HepG2 (cell line): ENCODE measurements around the gene ZNF302. TPM values are rescaled to one million over a fixed set of nuclear protein-coding genes. Genes with fewer than 3 reads are reported as not detected.

Source experiments
- ATAC-seq: fragments of 200-7000 bp; cut with Tn5 transposase; 3 replicates; pipeline ENCODE4 v1.9.1; 2020; ENCODE audit warnings: mild to moderate bottlenecking, moderate library complexity
- BruUV-seq: library from RNA; stranded (reverse); fragments of 400-500 nt; replicated peaks from 2 replicates; lab custom pipeline; 2021; lab: Mats Ljungman, UMichigan
- CTCF ChIA-PET: fragments of 300-600 bp; formaldehyde crosslinking; extraction: SDS; loops from one replicate; lab custom pipeline; 2021; ENCODE audit warnings: low total read pairs, inconsistent platforms, low intra/inter-chr PET ratio; lab: Yijun Ruan, JAX
- POLR2A ChIA-PET: fragments of 350-600 bp; sonication (Branson Sonifier 250); formaldehyde crosslinking; loops from one replicate; lab custom pipeline; 2020; ENCODE audit warnings: antibody characterized with exemption, inconsistent platforms; lab: Yijun Ruan, JAX
- DNase-seq: peaks from one replicate; pipeline ENCODE4 v3.0.0-alpha.2; 2015; ENCODE audit warnings: low spot score
- FAIRE-seq: peaks from 3 replicates; lab custom pipeline; 2011; peaks lifted over from hg19 to GRCh38; lab: Jason Lieb, UNC
- H2AFZ ChIP-seq: one replicate; pipeline ENCODE4 v1.6.1; 2011; ENCODE audit warnings: low read length, inconsistent platforms
- H3K27ac ChIP-seq: fragments of 300-600 bp; 3 replicates; pipeline ENCODE4 v1.8.0; 2011; ENCODE audit warnings: mixed run types, mild to moderate bottlenecking, mixed read lengths, low read length, inconsistent platforms; ENCODE audit not compliant: insufficient read depth; ENCODE audit errors: extremely low read length
- H3K27me3 ChIP-seq, 2 experiments: fragments of 200-600 bp in 1 of 2; 2 replicates in 1 of 2; 3 replicates in 1 of 2; pipeline versions ENCODE4 v1.6.0 to v1.8.0; 2011; ENCODE audit warnings: low read length in 2 of 2, mild to moderate bottlenecking in 2 of 2, moderate library complexity in 2 of 2, inconsistent platforms in 1 of 2; ENCODE audit not compliant: insufficient read depth in 2 of 2, control insufficient read depth in 1 of 2
- H3K36me3 ChIP-seq, 2 experiments: fragments of 200-600 bp in 1 of 2; replicated peaks in 1 of 2; 2 replicates in 1 of 2; 3 replicates in 1 of 2; pipeline versions ENCODE4 v1.5.1 to v1.8.0; 2011; ENCODE audit warnings: low read length in 2 of 2, inconsistent platforms in 1 of 2; ENCODE audit not compliant: insufficient read depth in 2 of 2, control insufficient read depth in 1 of 2
- H3K4me1 ChIP-seq: 2 replicates; pipeline ENCODE4 v1.5.1; 2012; ENCODE audit warnings: low read length, inconsistent platforms; ENCODE audit not compliant: insufficient read depth
- H3K4me2 ChIP-seq: 2 replicates; pipeline ENCODE4 v1.6.0; 2011; ENCODE audit warnings: low read depth, low read length, inconsistent platforms
- H3K4me3 ChIP-seq, 3 experiments: fragments of 200-600 bp in 1 of 3; sonication (generic), shearing (Covaris generic) in 1 of 3; replicated peaks in 1 of 3; 2 replicates each; pipeline ENCODE4 v1.5.1; 2011 to 2016; ENCODE audit warnings: low read length in 3 of 3, inconsistent platforms in 2 of 3, low read depth in 2 of 3, mild to moderate bottlenecking in 2 of 3, control low read depth in 1 of 3, mixed read lengths in 1 of 3; ENCODE audit not compliant: insufficient read depth in 1 of 3
- H3K79me2 ChIP-seq: one replicate; pipeline ENCODE4 v1.6.1; 2011; ENCODE audit warnings: low read length, inconsistent platforms; ENCODE audit not compliant: insufficient read depth
- H3K9ac ChIP-seq: 2 replicates; pipeline ENCODE4 v1.6.0; 2011; ENCODE audit warnings: mild to moderate bottlenecking, low read depth, low read length, inconsistent platforms; ENCODE audit not compliant: insufficient read depth
- H3K9me3 ChIP-seq: 2 replicates; pipeline ENCODE4 v1.5.1; 2012; ENCODE audit warnings: mild to moderate bottlenecking, low read length
- H4K20me1 ChIP-seq: 2 replicates; pipeline ENCODE4 v1.6.0; 2011; ENCODE audit warnings: inconsistent platforms, mild to moderate bottlenecking, low read length, moderate library complexity; ENCODE audit not compliant: insufficient read depth
- CREM ChIP-seq, 2 experiments: sonication (generic) in 1 of 2; formaldehyde crosslinking in 1 of 2; IDR thresholded peaks; 2 replicates each; pipeline versions ENCODE4 v1.4.0 to v1.6.1; 2016 to 2020; ENCODE audit warnings: antibody characterized with exemption in 1 of 2, mild to moderate bottlenecking in 1 of 2, missing genetic modification reagents in 1 of 2
- GTF3A ChIP-seq: sonication (generic); formaldehyde crosslinking; conservative IDR thresholded peaks from 2 replicates; pipeline ENCODE4 v1.4.0; 2020; ENCODE audit warnings: mild to moderate bottlenecking, missing genetic modification reagents
- IRX3 ChIP-seq: sonication (generic); formaldehyde crosslinking; IDR thresholded peaks from 2 replicates; pipeline ENCODE4 v1.8.1; 2023; ENCODE audit warnings: mild to moderate bottlenecking, low read depth, missing genetic modification reagents, borderline replicate concordance
- ISL2 ChIP-seq: sonication (generic); formaldehyde crosslinking; IDR thresholded peaks from 2 replicates; pipeline ENCODE4 v1.5.0; 2020; ENCODE audit warnings: missing genetic modification reagents
- PHF20 ChIP-seq: sonication (generic); formaldehyde crosslinking; IDR thresholded peaks from 2 replicates; pipeline ENCODE4 v1.5.0; 2020; ENCODE audit warnings: mild to moderate bottlenecking, missing genetic modification reagents
- PHF21A ChIP-seq: sonication (generic); formaldehyde crosslinking; IDR thresholded peaks from 2 replicates; pipeline ENCODE4 v1.5.0; 2020; ENCODE audit warnings: mild to moderate bottlenecking, missing genetic modification reagents
- RBAK ChIP-seq: sonication (generic); formaldehyde crosslinking; IDR thresholded peaks from 2 replicates; pipeline ENCODE4 v1.5.1; 2020; ENCODE audit warnings: mild to moderate bottlenecking, missing genetic modification reagents
- SMAD9 ChIP-seq: sonication (generic); formaldehyde crosslinking; IDR thresholded peaks from 2 replicates; pipeline ENCODE4 v1.5.1; 2020; ENCODE audit warnings: mild to moderate bottlenecking, missing genetic modification reagents
- SOX13 ChIP-seq, 3 experiments: fragments of 450-650 bp in 1 of 3; sonication (generic) in 1 of 3; formaldehyde crosslinking in 1 of 3; IDR thresholded peaks in 2 of 3; conservative IDR thresholded peaks in 1 of 3; 2 replicates each; pipeline versions ENCODE4 v1.5.0 to v1.6.1; 2016 to 2020; ENCODE audit warnings: antibody characterized with exemption in 1 of 3, mild to moderate bottlenecking in 1 of 3, missing compliant biosample characterization in 1 of 3, missing genetic modification reagents in 1 of 3, moderate library complexity in 1 of 3
- SOX6 ChIP-seq, 2 experiments: fragments of 450-650 bp in 1 of 2; sonication (generic) in 1 of 2; formaldehyde crosslinking in 1 of 2; IDR thresholded peaks; 2 replicates each; pipeline versions ENCODE4 v1.4.0 to v1.6.1; 2017 to 2020; ENCODE audit warnings: antibody characterized with exemption in 1 of 2, mild to moderate bottlenecking in 1 of 2, missing genetic modification reagents in 1 of 2
- THAP11 ChIP-seq: IDR thresholded peaks from 2 replicates; pipeline ENCODE4 v1.6.1; 2016; ENCODE audit warnings: missing biosample characterization, missing genetic modification reagents
- YY1 ChIP-seq: IDR thresholded peaks from 2 replicates; pipeline ENCODE4 v1.6.1; 2011; ENCODE audit warnings: low read length, low read depth, moderate library complexity, mild to moderate bottlenecking; ENCODE audit not compliant: insufficient read depth, insufficient replicate concordance
- ZBTB8A ChIP-seq: sonication (generic); formaldehyde crosslinking; IDR thresholded peaks from 2 replicates; pipeline ENCODE4 v1.4.0; 2020; ENCODE audit warnings: mild to moderate bottlenecking, low read depth, missing genetic modification reagents, borderline replicate concordance
- ZIK1 ChIP-seq: sonication (generic); formaldehyde crosslinking; IDR thresholded peaks from 2 replicates; pipeline ENCODE4 v1.5.0; 2020; ENCODE audit warnings: mild to moderate bottlenecking, low read depth, missing genetic modification reagents, borderline replicate concordance
- ZNF614 ChIP-seq: IDR thresholded peaks from 2 replicates; pipeline ENCODE4 v1.6.1; 2018; ENCODE audit warnings: missing biosample characterization, missing genetic modification reagents, inconsistent platforms, borderline replicate concordance
- ZNF629 ChIP-seq: sonication (generic); formaldehyde crosslinking; conservative IDR thresholded peaks from 2 replicates; pipeline ENCODE4 v1.5.0; 2020; ENCODE audit warnings: missing genetic modification reagents
- ZSCAN25 ChIP-seq: sonication (generic); formaldehyde crosslinking; IDR thresholded peaks from 2 replicates; pipeline ENCODE4 v1.8.0; 2022; ENCODE audit warnings: mild to moderate bottlenecking, missing genetic modification reagents
- WGBS: methylation state at CpG from one replicate; pipeline ENCODE4 v1.1.6; 2017; ENCODE audit warnings: low lambda C conversion rate; 5-methylcytosine and 5-hydroxymethylcytosine counted together
- in situ Hi-C: cut with HindIII; loops from 2 replicates; pipeline ENCODE4 v1.10.0; 2017; ENCODE audit warnings: low pct_unique_long_range_greater_than_20kb; ENCODE audit not compliant: extremely low pct_ligation_motif_present
- intact Hi-C: fragments of 100-400 bp; cut with micrococcal nuclease; formaldehyde crosslinking; loops from one replicate; pipeline ENCODE4 v1.10.0; 2022; ENCODE audit not compliant: unreplicated experiment
- polyA plus RNA-seq, 8 experiments: library from polyadenylated mRNA; depleted of rRNA in 3 of 8; stranded (reverse) in 7 of 8; unstranded in 1 of 8; fragments of >200 nt; fragmentation: Illumina TruSeq in 4 of 8; extraction: Trizol in 4 of 8; gene quantifications; 2 replicates each; pipeline versions ENCODE4 v1.2.1 to v1.2.3, GENCODE V29; 2011 to 2016; ENCODE audit warnings: low read depth in 4 of 8, missing spikeins in 1 of 8, mixed read lengths in 1 of 8; ENCODE audit not compliant: insufficient read depth in 1 of 8
- total RNA-seq, 5 experiments: library from RNA; depleted of rRNA; stranded (reverse); fragments of >200 nt; fragmentation: Illumina TruSeq; extraction: Trizol; gene quantifications; 2 replicates each; pipeline ENCODE4 v1.2.3, GENCODE V29; 2016; ENCODE audit warnings: low read depth in 1 of 5
- TF ChIP-seq, protein P1 (sequence below): sonication (generic); formaldehyde crosslinking; IDR thresholded peaks from 2 replicates; pipeline ENCODE4 v1.5.0; 2020; ENCODE audit warnings: mild to moderate bottlenecking, missing genetic modification reagents, moderate library complexity
- TF ChIP-seq, protein P2 (sequence below): IDR thresholded peaks from 2 replicates; pipeline ENCODE4 v1.6.1; 2016; ENCODE audit warnings: missing genetic modification reagents, missing compliant biosample characterization
- TF ChIP-seq, protein P3 (sequence below): sonication (generic); formaldehyde crosslinking; conservative IDR thresholded peaks from 2 replicates; pipeline ENCODE4 v1.4.0; 2020; ENCODE audit warnings: missing genetic modification reagents

The ZNF302 gene
- total and polyA plus RNA-seq, 2 of the 13 experiments (the other 11 are each of a cell fraction or from before 2014, with no cell fraction given), result not detected

DNA sequence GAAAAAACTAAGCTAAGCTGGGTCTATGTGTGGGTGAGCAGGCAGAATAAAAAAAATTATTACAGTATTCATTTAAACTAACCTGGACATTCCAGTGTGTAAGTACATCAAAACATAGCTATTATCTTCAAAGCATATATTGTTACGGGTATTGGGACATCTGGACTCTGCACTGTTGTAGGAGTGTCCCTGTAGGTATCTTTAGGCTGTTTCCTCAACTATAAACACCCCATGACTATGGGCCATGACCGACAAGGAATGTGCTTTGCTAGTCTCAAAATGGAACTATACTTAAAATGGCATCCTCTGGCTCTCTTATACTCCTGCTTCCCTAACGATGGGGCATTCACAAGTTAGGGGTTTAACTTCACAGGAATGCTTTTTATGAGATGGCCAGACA, 3.9 kb upstream of the ZNF302 start:
- peak overlapping the region; percentile 68 for H3K27ac ChIP-seq
- no TSS peak for BruUV-seq
- H3K9me3 ChIP-seq, result 0 out of 2 replicates have a peak, but pooled peaks cover 12% of the 10 kb centered on the region
- ChIA-PET CTCF (no interaction called here), POLR2A (interaction anchor here (0.8 to 1.4 kb wide), 3 partner anchors 9 to 60 kb away, joined by 3 to 4 read pairs (median 4); partner anchors contain the start of gene ZNF181)
- no peak overlapping the region for H2AFZ ChIP-seq
- H3K36me3 ChIP-seq, result no peaks in the 10 kb centered on the region
- H3K9ac ChIP-seq, result peak overlapping the region; percentile 40; the same call in 1 of the 2 replicates
- H4K20me1 ChIP-seq, result no peaks in the 10 kb centered on the region
- peak overlapping the region in 1 of 3 experiments; percentile 35; a peak in 1 of 6 replicates for H3K4me3 ChIP-seq
- intact Hi-C loops (no loop called here), in situ Hi-C loops (no loop called here)
- ATAC-seq, result peak; percentile 99
- no peaks in the 10 kb centered on the region for H3K79me2 ChIP-seq
- FAIRE-seq, result peak; percentile 91
- peaks cover 37% of the 10 kb centered on the region for H3K4me1 ChIP-seq
- peak overlapping the region; percentile 58 for H3K4me2 ChIP-seq
- H3K27me3 ChIP-seq, result no peaks in the 10 kb centered on the region
- 0% methylated on average over 3 of the region's 3 CpGs for WGBS
- peak; percentile 97 for DNase-seq
- TF ChIP-seq ZIK1 (CRISPR knock-in tag), result no peak
- no peak for TF ChIP-seq ZBTB8A
- TF ChIP-seq GTF3A (CRISPR knock-in tag), result no peak
- no peak for TF ChIP-seq ZNF629
- no peak for TF ChIP-seq RBAK (CRISPR knock-in tag)
- TF ChIP-seq, protein P1, sequence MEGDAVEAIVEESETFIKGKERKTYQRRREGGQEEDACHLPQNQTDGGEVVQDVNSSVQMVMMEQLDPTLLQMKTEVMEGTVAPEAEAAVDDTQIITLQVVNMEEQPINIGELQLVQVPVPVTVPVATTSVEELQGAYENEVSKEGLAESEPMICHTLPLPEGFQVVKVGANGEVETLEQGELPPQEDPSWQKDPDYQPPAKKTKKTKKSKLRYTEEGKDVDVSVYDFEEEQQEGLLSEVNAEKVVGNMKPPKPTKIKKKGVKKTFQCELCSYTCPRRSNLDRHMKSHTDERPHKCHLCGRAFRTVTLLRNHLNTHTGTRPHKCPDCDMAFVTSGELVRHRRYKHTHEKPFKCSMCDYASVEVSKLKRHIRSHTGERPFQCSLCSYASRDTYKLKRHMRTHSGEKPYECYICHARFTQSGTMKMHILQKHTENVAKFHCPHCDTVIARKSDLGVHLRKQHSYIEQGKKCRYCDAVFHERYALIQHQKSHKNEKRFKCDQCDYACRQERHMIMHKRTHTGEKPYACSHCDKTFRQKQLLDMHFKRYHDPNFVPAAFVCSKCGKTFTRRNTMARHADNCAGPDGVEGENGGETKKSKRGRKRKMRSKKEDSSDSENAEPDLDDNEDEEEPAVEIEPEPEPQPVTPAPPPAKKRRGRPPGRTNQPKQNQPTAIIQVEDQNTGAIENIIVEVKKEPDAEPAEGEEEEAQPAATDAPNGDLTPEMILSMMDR (CRISPR knock-in tag), result no peak
- TF ChIP-seq ZNF614 (CRISPR knock-in tag), result 0 out of 2 replicates have a peak, but pooled peaks have one; percentile 59
- no peak for TF ChIP-seq PHF20 (CRISPR knock-in tag)
- peak; percentile 62; the same call in 1 of the 2 replicates for TF ChIP-seq ISL2 (CRISPR knock-in tag)
- no peak for TF ChIP-seq ZSCAN25 (CRISPR knock-in tag)
- peak; percentile 64 for TF ChIP-seq SOX13 (IDR thresholded peaks at IDR 0.05)
- TF ChIP-seq SOX13 (CRISPR knock-in tag; conservative IDR thresholded peaks at IDR 0.05 in 1 of 2, IDR thresholded peaks at IDR 0.05 in 1 of 2), result peak in 1 of 2 experiments; percentile 96; a peak in 2 of 4 replicates
- TF ChIP-seq SMAD9 (CRISPR knock-in tag), result no peak
- TF ChIP-seq, protein P2, sequence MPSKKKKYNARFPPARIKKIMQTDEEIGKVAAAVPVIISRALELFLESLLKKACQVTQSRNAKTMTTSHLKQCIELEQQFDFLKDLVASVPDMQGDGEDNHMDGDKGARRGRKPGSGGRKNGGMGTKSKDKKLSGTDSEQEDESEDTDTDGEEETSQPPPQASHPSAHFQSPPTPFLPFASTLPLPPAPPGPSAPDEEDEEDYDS (CRISPR knock-in tag), result 0 out of 2 replicates have a peak, but pooled peaks have one; percentile 15
- TF ChIP-seq IRX3, result no peak
- peak; percentile 58; the same call in 1 of the 2 replicates for TF ChIP-seq PHF21A
- TF ChIP-seq SOX6 (IDR thresholded peaks at IDR 0.05), result no peak
- peak; percentile 94 for TF ChIP-seq SOX6 (CRISPR knock-in tag; IDR thresholded peaks at IDR 0.05)
- peak; percentile 85 for TF ChIP-seq YY1
- TF ChIP-seq, protein P3, sequence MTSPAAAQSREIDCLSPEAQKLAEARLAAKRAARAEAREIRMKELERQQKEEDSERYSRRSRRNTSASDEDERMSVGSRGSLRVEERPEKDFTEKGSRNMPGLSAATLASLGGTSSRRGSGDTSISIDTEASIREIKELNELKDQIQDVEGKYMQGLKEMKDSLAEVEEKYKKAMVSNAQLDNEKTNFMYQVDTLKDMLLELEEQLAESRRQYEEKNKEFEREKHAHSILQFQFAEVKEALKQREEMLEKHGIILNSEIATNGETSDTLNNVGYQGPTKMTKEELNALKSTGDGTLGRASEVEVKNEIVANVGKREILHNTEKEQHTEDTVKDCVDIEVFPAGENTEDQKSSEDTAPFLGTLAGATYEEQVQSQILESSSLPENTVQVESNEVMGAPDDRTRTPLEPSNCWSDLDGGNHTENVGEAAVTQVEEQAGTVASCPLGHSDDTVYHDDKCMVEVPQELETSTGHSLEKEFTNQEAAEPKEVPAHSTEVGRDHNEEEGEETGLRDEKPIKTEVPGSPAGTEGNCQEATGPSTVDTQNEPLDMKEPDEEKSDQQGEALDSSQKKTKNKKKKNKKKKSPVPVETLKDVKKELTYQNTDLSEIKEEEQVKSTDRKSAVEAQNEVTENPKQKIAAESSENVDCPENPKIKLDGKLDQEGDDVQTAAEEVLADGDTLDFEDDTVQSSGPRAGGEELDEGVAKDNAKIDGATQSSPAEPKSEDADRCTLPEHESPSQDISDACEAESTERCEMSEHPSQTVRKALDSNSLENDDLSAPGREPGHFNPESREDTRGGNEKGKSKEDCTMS, result no peak
- TF ChIP-seq THAP11 (CRISPR knock-in tag), result peak; percentile 71
- TF ChIP-seq CREM (IDR thresholded peaks at IDR 0.05), result peak; percentile 63; the same call in 1 of the 2 replicates
- no peak for TF ChIP-seq CREM (CRISPR knock-in tag; IDR thresholded peaks at IDR 0.05)
